HG02759 (cell line): Measurements from ENCODE around the gene NAP1L1.

Experiments used
- ATAC-seq: cut with Tn5 transposase; IDR thresholded peaks from one replicate; pipeline ENCODE4 v1.9.1; 2021; ENCODE audit warnings: mild to moderate bottlenecking, moderate library complexity; ENCODE audit not compliant: unreplicated experiment

NAP1L1 gene

DNA sequence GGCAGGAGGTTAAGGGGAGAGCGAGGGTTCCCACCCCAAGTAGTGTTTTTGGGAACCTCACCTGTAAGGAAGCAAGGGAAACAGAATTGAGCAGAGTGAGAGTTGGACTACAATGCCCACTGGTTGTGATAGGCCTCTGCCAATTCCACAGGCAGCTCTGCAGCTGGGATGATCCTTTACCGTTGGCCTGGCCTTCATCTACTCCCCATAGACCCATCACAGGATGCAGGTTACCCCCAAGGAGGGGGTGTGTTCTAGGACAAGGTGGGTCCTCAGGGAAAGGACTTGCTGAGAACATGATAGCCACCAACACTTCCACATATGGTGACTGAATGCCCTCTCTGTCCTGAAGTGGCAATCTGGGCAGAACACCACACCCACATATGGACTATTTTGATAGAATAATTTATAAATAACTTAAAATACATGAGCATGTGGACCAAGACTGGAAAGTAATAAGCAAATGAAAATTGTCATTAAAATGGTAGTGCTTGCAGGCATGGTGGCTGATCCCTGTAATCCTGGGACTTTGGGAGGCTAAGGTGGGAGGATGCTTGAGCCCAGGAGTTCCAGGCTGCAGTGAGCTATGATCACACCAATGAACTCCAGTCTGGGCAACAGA lies 61.3 kb downstream of the NAP1L1 start:
- ATAC-seq, result no peak

DNA sequence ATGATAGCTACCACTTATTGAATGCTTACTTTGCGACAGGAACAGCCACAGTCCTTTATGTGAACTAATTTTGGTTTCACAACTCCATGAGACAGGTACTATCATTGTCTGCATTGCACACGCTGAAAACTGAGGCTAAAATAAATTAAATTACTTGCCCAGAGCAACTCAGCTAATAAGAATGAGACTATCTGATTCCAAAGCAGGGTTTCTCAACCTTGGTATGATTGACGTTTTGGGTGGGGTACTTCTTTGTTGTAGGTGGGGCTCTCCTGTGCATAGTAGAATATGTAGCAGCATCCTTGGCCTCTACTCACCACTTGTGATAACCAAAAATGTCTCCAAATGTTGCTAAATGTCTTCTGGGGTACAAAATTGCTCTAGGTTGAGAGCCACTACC lies 62.0 kb downstream of the NAP1L1 start:
- ATAC-seq, result no peak

DNA sequence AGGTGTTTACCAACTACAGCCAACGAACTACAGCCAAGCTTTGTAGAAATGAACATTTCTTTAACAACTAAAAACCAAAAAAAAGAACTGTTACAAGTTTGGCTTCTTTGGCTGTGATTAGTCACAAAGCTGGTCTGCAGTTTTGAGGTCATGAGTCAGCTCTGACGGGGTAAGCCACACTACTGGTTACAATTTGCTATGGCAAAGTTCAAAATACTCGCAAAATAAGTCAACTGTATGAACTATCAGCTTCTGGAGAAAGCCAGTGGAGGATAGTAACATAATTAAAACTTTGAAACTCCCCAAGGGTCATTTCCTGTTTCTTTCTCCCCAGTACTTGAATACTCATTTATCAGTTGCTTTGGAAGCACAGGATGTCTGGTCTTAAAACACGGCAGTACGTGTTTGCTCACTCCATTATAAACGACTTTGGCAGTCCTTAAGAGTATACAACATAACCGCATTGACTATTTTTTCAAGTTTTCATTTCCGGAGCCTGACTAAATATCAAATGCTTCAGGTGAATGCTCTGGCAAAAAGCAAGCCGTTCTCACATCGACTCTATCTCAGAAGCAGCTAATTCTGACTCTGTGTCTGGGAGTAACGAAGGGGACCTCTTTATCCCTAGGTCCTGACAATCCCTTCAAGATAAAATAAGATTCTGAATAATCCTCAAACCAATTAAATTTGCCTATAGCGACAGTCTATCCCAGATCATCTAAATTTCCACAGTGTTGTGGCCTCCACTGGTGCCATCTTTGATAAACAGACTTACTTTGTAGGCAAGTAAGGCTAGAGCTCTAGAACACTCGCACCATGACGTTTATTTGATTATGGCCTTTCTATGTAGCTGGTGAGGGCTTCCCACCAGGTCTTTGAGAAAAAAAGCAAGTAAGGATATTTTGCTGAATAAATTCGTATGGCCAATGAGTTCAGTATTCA lies 63.5 kb downstream of the NAP1L1 start:
- peak; percentile 70 for ATAC-seq

DNA sequence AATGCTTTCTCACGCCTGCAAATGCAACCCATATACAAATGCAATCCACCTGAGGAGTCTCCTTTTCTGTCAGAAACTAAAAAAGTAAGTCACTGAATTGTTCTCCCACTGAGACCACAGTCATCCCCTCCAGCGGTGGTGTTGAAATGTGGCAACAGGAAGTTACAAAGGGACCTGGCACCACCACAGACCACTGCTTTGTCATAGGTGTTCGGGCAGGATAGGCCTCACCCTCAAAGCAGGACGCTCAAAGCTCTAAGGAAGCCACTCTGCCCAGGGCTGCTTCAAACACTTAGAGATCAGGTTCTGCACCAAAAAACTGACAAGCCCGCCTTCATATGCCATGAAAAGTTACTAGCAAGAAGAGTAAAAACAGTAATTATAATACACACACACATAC lies 64.2 kb downstream of the NAP1L1 start:
- peak; percentile 64 for ATAC-seq

DNA sequence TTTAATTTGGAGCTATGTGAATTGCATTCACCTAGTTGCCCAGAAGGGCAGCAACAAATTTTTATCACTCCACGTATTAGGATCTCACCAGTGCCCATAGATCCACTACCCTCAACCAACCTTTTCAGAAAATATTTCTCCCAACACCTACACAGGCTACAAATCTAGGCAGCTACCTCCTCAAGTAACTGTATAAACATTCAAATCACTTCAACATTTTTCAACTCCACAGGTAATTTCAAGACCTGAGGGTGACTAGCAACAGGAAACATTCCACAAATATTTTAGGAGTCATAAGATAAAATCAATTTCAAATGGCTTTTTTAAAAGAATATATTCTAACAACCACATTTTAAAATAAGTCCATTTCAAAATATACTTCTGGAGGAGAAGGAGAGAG lies 65.8 kb downstream of the NAP1L1 start:
- ATAC-seq, result no peak

DNA sequence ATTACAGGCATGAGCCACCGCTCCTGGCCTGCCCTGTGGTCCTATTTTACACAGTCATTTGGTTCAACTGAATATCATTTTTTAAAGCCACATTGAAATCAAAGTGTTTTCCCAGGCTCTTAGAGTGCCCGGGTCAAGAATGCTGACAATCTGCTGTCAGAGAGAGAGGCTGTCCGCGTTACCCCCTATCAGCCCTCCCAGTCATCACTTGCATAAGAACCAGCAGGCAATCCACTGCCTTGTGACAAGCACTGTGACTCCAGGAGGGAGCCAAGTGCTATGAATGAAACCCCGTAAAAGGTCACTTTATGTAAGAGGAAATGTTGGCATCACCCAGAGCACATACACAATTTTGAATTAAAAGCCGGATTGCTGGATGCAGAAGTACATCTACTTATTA lies 66.4 kb downstream of the NAP1L1 start:
- ATAC-seq, result no peak

DNA sequence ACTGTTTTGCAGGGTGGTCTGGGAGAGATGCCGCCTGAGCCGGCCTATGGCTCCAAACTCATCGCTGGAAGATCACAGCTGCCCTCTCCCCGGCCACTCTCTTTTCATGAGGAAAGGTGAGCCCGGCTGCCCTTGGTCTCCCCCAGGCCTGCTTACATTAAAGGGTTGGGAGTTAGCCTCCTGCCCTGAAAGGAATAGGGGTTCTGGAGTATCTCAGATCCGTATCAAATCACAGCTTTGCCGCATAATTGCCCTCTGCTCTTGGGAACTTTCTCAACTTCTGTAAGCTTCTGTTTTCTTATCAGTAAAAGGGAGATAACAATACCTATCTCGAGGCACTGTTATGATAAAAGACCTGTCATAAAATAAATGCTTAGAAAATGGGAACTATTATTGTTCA lies 70.5 kb downstream of the NAP1L1 start:
- ATAC-seq, result no peak

DNA sequence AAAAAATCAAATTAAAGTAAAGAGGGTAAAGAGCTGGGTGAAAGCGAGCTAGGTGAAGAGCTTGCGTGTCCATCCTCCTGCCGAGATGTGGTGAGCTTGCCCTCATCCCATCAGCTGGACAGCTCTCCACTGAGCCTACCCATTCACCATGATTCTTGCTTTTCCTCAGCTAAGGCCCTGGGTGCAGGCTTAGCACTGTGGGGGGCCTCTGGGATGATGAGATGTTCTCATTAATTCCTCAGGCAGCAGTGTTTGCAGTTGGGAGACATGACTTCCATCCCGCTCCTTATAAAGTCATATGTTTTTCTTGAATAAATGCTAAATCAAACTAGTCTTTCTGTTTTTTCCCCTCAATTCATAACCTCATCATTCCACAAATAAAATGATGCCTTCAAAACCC lies 70.9 kb downstream of the NAP1L1 start:
- ATAC-seq, result no peak

DNA sequence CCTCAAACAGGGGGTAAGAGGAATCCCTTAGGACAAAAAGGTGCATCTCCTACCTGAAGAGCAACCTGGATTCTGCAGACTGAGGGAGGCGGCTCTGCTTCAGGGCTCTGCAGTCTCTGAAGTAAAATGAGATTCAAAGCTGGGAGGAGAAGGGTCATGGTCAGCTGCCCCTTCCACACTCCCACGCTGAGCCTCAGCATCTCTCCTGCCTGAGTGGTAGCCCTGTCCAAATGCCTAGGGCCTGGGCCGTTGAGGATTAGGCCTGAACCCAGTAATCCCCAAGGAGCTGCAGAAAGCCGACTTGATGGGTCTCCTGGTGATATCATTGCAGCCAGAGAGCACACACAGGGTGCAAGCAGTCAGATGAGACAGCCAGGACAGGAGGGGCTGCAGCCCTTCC lies 71.8 kb downstream of the NAP1L1 start:
- ATAC-seq, result no peak

DNA sequence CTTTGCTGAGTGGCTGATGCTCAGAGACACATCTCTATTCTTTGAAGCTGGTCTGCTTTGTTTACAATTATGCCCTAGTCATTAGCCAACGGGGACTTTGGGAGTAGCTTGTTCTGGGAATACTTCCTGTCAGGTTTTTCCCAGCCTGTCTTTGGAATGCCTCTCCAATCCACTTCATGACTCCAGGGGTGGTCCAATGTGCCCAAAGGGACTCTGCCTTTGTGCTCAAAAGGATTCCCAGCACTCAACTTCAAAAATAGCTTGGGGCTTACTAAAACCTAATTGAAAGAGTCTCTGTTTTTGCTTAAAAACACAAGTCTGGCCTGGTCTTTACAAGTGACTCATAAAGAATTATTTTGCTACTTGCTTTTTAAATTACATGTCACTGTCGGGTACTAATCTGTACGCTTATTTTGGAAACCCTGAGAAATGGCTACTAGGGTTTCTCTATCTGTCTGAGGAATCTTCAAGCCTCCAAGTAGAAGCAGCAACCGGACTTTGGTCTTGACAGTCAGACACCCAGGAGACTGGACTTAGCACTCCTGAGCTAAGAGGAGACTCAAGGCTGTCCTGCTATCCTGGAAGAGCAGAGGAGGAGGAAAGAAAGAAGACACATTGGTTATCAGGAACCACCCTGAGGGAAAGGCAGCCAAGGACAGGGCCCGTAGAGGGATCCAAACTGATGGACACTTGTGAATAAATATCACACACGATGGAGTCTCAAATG lies 73.6 kb downstream of the NAP1L1 start:
- no peak for ATAC-seq

DNA sequence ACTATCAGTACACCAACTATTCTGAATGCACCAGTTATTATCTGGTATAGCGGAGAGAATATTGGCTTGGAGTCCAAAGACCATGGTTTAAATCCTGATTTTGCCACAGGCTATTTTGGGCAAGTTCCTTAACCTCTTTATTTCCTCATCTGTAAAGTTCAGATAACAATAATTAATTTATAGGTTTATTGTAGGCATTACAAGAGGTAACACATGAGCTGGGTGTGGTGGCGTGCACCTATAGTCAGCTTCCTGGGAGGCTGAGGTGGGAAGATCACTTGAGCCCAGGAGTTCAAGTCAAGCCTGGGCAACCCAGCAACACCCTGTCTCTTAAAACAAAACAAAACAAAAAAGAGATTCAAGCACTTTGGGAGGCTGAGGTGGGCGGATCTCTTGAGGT lies 76.1 kb downstream of the NAP1L1 start:
- ATAC-seq, result no peak

DNA sequence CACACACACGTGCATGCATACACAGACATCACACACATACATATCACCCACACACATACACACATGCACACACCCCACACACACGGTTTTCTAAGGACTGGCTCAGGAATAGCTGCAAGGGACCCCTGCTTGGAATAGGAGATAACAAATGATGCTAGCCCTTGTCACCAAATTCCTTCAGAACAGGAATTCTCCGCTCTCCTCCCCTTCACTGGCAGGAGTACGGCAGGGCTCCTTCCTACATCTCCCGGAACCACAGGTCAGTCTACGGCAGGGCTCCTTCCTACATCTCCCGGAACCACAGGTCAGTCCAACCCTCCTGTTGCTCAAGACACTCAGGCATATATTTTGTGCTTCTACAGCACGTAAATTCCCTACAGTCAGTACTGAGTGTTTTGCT lies 76.8 kb downstream of the NAP1L1 start:
- no peak for ATAC-seq

DNA sequence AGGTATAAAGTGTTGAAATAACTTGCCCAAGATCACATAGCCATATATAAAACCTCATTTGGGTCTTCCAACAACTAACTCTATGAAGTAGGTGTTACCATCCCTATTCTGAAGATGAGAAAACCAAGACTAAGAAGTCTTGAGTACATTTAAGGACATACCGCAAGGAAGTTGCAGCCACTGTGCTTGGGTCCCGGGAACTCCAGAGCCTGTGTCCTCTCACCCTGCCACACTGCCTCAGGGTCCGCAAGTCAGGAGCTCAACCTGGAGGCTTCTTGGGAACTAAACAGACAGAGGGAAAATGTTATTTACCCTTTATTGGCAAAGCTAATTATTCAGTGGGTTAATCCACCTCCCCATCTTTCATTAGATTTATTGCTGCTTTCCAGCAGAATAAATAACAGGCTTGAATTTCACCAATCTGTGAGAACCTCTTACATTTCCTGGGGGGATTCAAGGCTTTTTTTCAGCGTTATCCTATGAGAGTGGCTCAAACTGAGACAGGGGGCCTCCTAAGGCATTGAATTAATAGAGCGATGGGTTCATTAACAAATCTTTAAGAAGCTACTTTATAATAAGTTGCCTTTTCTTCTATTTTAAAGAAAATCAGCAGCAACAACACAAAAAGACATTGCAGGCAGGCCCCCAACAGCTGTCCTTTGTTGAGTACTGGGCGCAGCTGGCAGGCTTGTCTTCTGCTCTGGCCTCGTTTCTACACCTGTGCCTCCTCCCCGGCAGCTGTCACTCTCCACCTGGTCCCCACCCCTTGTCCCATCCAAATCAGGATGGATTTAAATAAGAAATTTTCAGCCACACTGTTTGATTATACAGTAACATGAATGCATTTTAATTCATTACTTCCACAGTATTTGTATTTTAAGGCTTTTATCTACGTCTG lies 78.2 kb downstream of the NAP1L1 start:
- ATAC-seq, result no peak

DNA sequence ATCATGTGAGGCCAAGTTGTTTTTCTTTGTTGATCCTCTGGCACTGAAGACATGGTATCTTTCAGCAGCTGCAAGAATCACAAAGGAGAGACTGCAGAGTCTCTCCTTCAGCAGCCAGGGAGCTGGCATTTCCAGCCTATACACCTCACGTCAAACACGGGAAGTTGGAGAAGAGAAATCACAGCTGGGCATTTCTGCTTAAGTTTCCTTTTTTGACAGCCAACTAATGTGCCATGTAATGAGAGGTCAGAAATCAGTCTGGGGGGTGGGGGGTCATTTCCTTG lies 81.2 kb downstream of the NAP1L1 start:
- ATAC-seq, result no peak

DNA sequence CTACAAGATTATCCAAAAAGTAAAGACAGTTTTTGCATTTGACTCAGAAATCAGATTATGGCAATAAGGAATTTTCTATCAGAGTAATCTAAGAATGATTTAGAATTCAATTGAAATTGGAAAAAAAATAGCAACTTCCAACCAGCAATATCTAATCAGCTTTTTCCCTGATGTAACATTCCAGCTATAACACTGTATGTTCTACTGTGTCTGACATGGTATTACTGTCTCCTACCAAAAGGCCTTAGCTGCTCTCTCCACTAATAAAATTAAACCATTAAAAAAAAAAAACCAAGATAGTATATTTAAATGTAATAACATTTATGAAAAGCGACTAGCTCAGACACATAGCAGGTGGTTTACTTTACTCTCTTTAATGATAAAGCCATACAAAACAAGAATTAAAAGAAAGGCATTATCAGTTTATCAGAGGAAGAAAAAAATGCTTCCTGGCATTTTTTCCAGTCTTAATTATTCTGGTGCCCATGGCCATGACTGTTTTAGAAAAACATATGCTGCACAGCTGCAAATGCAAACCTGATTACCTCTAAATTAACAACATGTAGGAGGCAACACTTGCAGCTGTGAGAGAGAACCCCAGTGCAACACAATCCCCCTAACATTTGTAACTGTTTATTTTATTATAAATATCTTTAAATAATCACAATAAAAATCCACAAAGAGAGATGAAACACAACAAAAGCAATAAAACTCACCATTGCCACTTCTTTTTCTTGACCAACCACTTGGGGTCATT lies 81.7 kb downstream of the NAP1L1 start:
- no peak for ATAC-seq

DNA sequence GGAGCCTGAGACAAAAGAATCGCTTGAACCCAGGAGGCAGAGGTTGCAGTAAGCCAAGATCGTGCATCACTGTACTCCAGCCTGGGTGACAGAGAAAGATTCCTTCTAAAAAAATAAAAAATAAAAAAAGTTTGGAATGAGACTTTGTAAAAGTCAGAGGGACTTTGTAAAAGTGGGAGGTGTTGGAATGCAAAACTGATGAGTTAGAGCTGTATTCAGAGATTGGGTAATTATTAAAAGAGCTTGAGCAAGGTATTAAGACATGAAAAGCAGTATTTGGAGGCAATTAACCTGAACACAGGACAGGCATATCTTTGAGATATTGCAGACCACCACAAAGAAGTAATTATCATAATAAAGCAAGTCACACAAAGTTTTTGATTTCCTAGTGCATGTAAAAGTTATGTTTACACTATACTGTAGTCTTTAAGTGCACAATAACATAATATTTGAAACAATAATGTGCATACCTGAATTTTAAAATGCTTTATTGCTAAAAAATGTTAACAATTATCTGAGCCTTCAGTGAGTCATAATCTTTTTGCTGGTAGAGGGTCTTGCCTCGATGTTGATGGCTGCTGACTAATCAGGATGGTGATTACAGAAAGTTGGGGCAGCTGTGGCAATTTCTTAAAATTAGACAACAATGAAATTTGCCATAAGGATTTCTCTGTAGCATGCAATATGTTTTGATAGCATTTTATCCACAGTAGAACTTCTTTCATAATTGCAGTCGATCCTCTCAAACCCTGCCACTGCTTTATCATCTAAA lies 86.0 kb downstream of the NAP1L1 start:
- no peak for ATAC-seq

DNA sequence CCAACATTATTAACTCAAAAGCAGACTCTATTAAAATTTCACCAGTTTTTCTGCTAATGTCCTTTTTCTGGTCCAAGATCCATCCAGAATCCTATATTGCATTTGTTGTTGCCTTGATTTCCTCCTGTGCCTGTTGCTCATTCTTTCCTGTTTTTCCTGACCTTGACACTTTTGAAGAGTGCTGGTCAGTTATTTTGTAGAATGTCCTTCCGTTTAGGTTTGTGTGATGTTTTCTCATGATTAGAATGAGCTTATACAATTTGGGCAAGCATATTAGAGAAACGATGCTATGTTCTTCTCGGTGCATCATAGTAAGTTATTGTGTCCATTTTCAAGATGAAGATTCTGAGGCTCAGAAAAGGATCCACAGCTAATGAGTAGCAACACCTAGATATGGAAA lies 86.8 kb downstream of the NAP1L1 start:
- ATAC-seq, result no peak

DNA sequence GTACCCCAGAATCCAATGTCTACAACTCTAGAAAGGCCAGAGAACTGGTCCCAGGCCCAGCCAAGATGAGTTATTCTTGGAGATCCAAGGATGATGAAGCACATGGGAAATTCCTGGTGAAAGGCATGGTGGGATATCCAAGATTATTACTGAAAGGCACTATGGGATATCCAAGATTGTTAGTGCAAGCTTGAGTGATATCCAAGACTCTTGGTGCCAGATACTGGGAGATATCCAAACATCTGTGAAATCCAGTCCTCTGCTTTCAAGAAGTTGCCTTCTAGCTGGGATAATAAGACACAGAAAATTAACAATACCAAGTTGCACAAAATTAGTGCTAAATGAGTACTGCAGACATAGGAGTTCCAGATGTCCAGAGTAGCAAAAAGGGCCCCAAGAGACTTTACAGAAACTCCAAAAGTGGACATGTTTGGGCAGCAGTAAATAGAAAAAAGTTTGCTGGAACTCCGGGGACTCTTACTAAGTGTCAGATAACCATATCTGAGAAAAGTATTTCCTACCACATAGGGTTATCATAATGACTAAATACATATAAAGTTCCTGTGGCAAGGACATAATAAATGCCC lies 87.5 kb downstream of the NAP1L1 start:
- no peak for ATAC-seq

DNA sequence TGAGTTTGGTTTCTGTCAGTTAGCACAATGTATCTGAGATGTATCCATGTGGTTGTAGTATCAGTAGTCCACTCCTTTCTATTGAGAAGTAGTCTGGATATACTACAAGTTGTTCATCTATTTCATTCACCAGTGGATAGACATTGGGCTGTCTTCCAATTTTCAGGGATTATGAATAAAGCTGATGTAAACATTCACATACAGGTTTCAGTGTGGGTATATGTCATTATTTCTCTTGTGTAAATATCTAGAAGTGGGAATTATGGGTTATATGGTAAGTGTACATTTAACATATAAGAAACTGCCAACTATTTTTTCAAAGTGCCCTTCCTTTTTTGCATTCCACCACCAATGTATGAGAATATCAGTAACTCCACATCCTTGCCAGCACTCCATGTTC lies 88.8 kb downstream of the NAP1L1 start:
- no peak for ATAC-seq
